HG03103 (cell line): ENCODE data around the gene KLRC4.
"Not testable (repeated sequence)": the region's sequence is repeated elsewhere in the genome, so short reads cannot be mapped to it uniquely, and the experiment has no call there.

Experiments used
- ATAC-seq: cut with Tn5 transposase; IDR thresholded peaks from one replicate; pipeline ENCODE4 v1.9.1; 2021; ENCODE audit warnings: low read depth; ENCODE audit not compliant: unreplicated experiment

Gene KLRC4, protein sequence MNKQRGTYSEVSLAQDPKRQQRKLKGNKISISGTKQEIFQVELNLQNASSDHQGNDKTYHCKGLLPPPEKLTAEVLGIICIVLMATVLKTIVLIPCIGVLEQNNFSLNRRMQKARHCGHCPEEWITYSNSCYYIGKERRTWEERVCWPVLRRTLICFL

DNA sequence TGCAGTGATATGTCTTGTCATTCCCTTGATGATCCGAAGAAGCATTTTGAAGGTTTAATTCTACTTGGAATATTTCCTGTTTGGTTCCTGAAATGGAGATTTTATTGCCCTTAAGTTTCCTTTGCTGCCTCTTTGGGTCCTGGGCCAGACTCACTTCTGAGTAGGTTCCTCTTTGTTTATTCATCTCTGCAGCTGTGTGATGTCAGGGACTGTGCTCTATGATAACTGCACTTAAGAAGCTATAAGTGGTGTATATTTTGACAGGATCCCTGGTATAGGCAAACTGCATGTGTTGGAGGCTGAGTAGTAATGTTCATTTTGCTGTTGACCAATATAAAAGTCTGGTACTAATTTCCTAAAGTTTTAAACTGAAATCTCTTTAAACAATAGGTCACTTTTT, at the start of gene KLRC4:
TSS of gene KLRC4 (minus strand) at position 366 of the 400 bp plus-strand sequence. CDS start at position 184, 182 bp downstream.
- no peak for ATAC-seq

DNA sequence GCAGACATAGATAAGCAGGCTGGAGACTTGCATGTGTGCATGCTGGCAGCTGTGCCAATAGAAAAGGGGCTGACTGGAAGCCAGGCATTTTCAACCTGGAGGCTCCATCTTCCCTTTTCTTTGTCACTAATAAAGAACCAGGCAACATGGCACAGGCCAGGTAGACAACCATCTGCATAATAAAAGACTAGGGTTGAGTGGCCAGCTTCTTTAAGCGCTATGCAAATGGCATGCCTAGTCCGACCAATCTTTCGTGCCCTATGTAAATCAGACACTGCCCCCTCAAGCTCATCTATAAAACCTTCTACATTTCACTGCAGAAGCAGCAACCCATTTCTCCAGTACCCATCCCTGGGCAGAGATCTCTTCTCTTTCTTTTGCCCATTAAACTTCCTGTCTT, 48.2 kb upstream of the KLRC4 start:
- no peak for ATAC-seq

- no peak for ATAC-seq
These were observed 47.3 kb upstream of the KLRC4 start for GRCh38 chr12:10456856-10457255.

GRCh38 chr12:10455766-10456165, 46.2 kb upstream of the KLRC4 start:
- ATAC-seq, result no peak

GRCh38 chr12:10454531-10454930, 45.0 kb upstream of the KLRC4 start:
- no peak for ATAC-seq

DNA sequence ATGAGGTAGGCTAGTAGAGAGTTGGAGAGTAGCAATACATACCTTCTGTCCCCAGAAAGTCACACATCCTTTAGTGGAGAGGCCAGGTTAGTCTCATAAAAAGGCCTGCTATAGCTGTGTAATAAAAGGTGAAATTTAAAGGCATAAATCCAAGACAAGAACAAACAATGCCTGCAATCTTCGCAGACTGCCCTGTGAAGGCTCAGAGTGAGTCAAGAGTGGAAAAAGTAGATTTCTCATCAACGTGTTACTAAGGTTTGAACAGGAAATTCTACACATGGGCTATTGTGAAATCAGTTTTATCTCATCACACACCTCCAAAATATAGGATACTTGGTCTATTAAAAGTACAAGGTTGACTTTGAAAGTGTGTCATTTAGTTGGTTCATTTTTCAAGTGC, 43.6 kb upstream of the KLRC4 start, which contains the start of gene KLRC1:
TSS of gene KLRC1 (minus strand) at position 222 of the 400 bp plus-strand sequence. CDS start 2,221 bp downstream, outside the sequence.
- no peak for ATAC-seq

DNA sequence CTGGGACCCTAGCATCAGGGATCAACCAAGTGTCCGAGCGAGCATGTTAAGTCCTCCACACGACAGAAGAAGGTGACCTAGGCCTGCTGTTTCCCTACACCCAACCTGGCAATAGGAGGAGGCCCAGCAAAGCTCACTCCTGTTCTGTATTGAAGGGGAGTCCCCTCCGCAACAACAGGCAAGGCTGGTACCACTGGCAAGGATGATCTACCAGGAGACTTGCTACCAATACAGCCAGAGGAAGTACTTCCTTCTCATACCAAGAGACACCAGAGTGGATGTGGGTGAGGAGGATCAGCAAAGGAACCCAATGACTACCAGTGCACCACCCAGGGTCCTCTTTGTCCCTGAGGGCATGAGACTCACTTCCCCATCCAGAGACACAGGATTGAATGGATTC, 38.7 kb upstream of the KLRC4 start:
- ATAC-seq, result no peak

- not testable (repeated sequence) for ATAC-seq
These were observed 36.5 kb upstream of the KLRC4 start for GRCh38 chr12:10446052-10446451.

GRCh38 chr12:10441144-10441543, 31.6 kb upstream of the KLRC4 start:
- not testable (repeated sequence) for ATAC-seq

DNA sequence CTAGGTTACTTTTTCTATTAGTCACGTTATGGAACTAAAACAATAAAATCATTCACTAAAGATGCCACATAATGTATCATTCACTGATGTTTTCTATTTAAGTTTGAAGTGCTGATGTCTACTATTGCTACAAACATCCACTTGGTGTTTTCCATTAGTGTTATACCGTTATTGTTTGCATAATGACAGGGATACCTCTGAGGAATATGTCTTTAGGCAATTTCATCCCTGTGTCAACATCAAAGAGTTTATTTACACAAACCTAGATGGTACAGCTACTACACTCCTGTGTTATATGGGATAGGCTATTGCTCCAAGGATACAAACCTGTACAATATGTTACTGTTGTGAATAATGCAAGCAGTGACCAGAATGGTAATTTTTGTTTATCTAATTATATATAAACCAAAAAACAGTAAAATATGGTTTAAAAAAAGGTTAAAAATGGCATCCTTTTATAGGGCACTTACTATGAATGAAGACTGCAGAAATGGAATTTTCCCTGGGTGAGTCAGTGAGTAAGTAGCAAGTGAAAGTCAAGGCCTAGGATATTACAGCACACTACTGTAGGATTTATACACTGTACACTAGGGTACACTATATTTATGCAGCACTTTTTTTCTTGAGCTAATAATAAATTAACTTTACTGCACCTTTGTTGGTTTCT, 30.2 kb upstream of the KLRC4 start:
- not testable (repeated sequence) for ATAC-seq

- ATAC-seq, result not testable (repeated sequence)
These were observed 28.0 kb upstream of the KLRC4 start for GRCh38 chr12:10437601-10438000.

- not testable (repeated sequence) for ATAC-seq
These were observed 26.3 kb upstream of the KLRC4 start, which contains the start of gene KLRC2 for GRCh38 chr12:10435816-10436215. Gene KLRC2, minus strand, starts transcription at chr12:10436010. Its CDS starts 24 bp downstream, at chr12:10435986.

DNA sequence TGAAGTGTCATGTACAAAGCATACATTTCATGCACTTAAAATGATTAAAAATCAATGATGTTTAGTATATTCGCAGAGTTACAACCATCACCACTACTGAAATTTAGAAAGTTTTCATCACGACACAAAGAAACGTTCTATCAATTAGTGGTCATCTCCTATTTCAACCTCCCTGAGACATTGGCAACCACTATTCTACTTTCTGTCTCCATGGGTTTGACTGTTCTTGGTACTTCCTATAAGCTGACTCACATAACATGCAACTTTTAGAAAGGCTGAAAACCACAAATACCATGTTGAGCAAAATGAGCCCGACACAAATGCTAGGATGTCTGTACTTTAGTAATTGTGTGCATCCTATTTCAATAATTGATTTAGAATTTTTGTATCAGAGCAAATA, 21.1 kb upstream of the KLRC4 start:
- not testable (repeated sequence) for ATAC-seq

GRCh38 chr12:10425938-10426337, 16.4 kb upstream of the KLRC4 start:
- ATAC-seq, result not testable (repeated sequence)

DNA sequence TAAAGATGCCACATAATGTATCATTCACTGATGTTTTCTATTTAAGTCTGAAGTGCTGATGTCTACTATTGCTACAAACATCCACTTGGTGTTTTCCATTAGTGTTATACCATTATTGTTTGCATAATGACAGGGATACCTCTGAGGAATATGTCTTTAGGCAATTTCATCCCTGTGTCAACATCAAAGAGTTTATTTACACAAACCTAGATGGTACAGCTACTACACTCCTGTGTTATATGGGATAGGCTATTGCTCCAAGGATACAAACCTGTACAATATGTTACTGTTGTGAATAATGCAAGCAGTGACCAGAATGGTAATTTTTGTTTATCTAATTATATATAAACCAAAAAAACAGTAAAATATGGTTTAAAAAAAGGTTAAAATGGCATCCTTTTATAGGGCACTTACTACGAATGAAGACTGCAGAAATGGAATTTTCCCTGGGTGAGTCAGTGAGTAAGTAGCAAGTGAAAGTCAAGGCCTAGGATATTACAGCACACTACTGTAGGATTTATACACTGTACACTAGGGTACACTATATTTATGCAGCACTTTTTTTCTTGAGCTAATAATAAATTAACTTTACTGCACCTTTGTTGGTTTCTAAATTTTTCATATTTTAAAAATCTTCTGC, 14.8 kb upstream of the KLRC4 start:
- ATAC-seq, result not testable (repeated sequence)

DNA sequence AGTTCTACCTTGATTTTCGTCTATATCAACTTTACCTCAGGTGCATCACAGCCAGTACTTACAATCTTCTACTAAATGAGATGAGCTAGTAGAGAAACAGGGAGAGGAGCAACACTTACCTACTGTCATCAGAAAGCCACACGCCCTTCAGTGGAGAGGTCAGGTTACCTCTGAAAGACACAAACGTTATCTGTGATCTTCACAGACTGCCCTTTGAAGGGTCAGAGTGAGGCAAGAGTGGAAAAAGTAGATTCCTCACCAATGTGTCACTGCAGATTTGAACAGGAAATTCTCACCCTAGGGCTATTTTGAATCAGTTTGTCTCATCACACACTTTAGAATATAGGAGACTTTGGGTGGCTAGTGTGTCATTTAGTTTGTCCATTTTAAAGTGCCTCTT, 12.6 kb upstream of the KLRC4 start:
- ATAC-seq, result not testable (repeated sequence)

GRCh38 chr12:10420334-10420733, 10.8 kb upstream of the KLRC4 start, which contains the start of gene KLRC3:
Gene KLRC3, minus strand, starts transcription at chr12:10420595. Its CDS starts 45 bp downstream, at chr12:10420550.
- ATAC-seq, result not testable (repeated sequence)

DNA sequence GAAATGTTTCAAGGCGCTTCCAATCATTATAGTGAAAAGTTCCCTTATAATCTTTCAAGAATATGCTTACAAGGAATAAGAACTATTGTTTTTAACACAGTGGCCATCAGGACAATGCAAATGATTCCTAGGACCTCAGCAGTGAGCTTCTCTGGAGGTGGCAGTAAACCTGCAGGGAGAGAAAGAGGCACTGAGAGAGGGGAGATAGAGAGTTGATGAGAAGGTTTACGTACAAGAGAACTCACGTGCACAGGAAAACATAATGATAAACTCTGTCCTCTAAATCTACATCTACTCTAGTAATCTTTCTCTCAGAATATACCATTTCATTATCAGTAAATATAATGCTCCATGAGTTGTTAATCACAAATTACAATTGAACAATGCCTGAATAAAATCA, 715 bp downstream of the KLRC4 start:
- ATAC-seq, result no peak

DNA sequence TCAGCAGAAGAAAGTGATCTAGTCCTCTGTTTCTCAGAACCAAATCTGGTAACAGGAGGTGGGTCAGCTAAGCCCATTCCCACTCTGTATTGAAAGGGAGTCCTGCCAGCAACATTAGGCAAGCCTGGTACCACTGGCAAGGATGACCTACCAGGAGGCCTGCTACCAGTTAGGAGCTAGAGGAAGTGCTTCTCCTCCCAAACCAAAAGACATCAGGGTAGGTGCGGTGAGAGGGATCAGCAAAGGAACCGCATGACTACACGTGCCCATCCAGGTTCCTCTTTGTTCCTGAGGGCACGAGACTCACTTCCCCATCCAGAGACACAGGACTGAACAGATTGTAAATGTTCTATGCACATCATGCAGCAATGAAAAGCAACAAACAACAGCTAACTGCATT, 2.8 kb downstream of the KLRC4 start:
- no peak for ATAC-seq

DNA sequence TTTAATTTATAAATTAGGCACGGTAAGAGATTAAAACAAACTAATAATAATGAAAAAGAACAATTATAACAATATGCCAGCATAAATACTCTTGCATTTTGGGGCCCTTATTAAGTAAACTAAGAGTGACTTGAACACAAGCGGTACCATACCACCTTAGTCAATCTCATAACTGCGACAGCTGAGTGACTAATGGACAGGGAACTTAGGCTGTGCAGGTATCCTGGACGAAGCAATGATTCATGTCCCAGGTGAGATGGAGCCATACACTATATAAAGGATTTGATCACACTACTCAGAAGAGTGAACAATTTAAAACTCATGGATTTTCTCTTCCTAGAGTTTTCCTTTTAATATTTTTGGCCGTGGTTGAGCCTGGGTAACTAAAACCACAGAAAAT, 4.3 kb downstream of the KLRC4 start:
- no peak for ATAC-seq

DNA sequence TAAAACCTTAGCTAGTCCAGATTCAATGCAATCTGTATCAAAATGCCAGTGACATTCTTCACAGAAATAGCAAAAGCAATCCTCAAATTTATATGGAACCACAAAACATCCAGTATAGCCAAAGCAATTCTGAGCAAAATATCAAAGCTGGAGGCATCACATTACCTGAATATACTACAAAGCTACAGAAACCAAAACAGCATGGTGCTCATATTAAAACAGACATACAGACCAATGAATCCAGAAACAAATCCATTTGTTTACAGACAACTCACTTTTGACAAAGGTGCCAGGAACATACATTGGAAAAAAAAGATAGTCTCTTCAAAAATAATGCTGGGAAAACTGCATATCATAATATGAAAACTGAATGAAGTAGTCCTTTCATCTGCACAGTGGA, 4.8 kb downstream of the KLRC4 start:
- no peak for ATAC-seq
